H9 (cell line): ENCODE measurements around the gene PLCB1. TPM values are rescaled to one million over a fixed set of nuclear protein-coding genes. Genes with fewer than 3 reads are reported as not detected.

Experiments
- DNase-seq: peaks from one replicate; pipeline ENCODE4 v3.0.0-alpha.2; 2017
- H2AFZ ChIP-seq: one replicate; pipeline ENCODE4 v1.6.1; 2013; ENCODE audit warnings: mild to moderate bottlenecking, low read length, control low read depth, moderate library complexity
- H2AK5ac ChIP-seq: 2 replicates; pipeline ENCODE4 v1.6.1; 2013; ENCODE audit warnings: low read length, control low read depth, mixed read lengths; ENCODE audit not compliant: insufficient read length
- H2BK120ac ChIP-seq: one replicate; pipeline ENCODE4 v1.6.1; 2013; ENCODE audit warnings: low read depth, mild to moderate bottlenecking, low read length, control low read depth, inconsistent platforms; ENCODE audit not compliant: poor library complexity, severe bottlenecking
- H2BK12ac ChIP-seq: 2 replicates; pipeline ENCODE4 v1.6.1; 2013; ENCODE audit warnings: low read length, control low read depth, mixed read lengths, low read depth; ENCODE audit not compliant: insufficient read length
- H2BK15ac ChIP-seq: 2 replicates; pipeline ENCODE4 v1.6.1; 2013; ENCODE audit warnings: low read depth, low read length, control low read depth
- H2BK20ac ChIP-seq: one replicate; pipeline ENCODE4 v1.6.1; 2013; ENCODE audit warnings: low read depth, mild to moderate bottlenecking, low read length, control low read depth, inconsistent platforms; ENCODE audit not compliant: poor library complexity, severe bottlenecking
- H2BK5ac ChIP-seq: 2 replicates; pipeline ENCODE4 v1.6.1; 2013; ENCODE audit warnings: low read length, control low read depth, mixed read lengths; ENCODE audit not compliant: insufficient read length
- H3K14ac ChIP-seq: 2 replicates; pipeline ENCODE4 v1.6.1; 2013; ENCODE audit warnings: low read length, control low read depth; ENCODE audit not compliant: insufficient read depth
- H3K18ac ChIP-seq: 2 replicates; pipeline ENCODE4 v1.6.1; 2013; ENCODE audit warnings: low read depth, mild to moderate bottlenecking, mixed read lengths, low read length, control low read depth; ENCODE audit not compliant: insufficient read length
- H3K23ac ChIP-seq: 2 replicates; pipeline ENCODE4 v1.6.1; 2013; ENCODE audit warnings: low read length, control low read depth, mixed read lengths, low read depth; ENCODE audit not compliant: insufficient read length
- H3K23me2 ChIP-seq: 2 replicates; pipeline ENCODE4 v1.6.1; 2013; ENCODE audit warnings: low read depth, mild to moderate bottlenecking, mixed read lengths, low read length, control low read depth; ENCODE audit not compliant: insufficient read length, poor library complexity, severe bottlenecking
- H3K27ac ChIP-seq: 2 replicates; pipeline ENCODE4 v1.5.1; 2013; ENCODE audit warnings: low read length, control low read depth, mixed read lengths, low read depth; ENCODE audit not compliant: insufficient read length
- H3K27me3 ChIP-seq: 2 replicates; pipeline ENCODE4 v1.6.1; 2013; ENCODE audit warnings: low read length, control low read depth, inconsistent platforms; ENCODE audit not compliant: insufficient read depth
- H3K4ac ChIP-seq: 2 replicates; pipeline ENCODE4 v1.6.1; 2013; ENCODE audit warnings: low read depth, mild to moderate bottlenecking, control low read depth, inconsistent platforms, low read length, moderate library complexity
- H3K4me1 ChIP-seq: 2 replicates; pipeline ENCODE4 v1.6.1; 2013; ENCODE audit warnings: low read length, control low read depth, inconsistent platforms; ENCODE audit not compliant: insufficient read depth
- H3K4me2 ChIP-seq: 2 replicates; pipeline ENCODE4 v1.6.1; 2013; ENCODE audit warnings: low read length, control low read depth, mixed read lengths; ENCODE audit not compliant: insufficient read length, insufficient read depth
- H3K56ac ChIP-seq: 2 replicates; pipeline ENCODE4 v1.6.1; 2013; ENCODE audit warnings: low read depth, mild to moderate bottlenecking, mixed read lengths, low read length, control low read depth; ENCODE audit not compliant: insufficient read length
- H3K79me1 ChIP-seq: 2 replicates; pipeline ENCODE4 v1.6.1; 2013; ENCODE audit warnings: low read depth, mild to moderate bottlenecking, moderate library complexity, low read length, control low read depth, inconsistent platforms; ENCODE audit not compliant: insufficient read depth, poor library complexity, severe bottlenecking
- H3K79me2 ChIP-seq: 2 replicates; pipeline ENCODE4 v1.6.1; 2013; ENCODE audit warnings: low read length, control low read depth, inconsistent platforms; ENCODE audit not compliant: insufficient read depth
- H3K9ac ChIP-seq: 2 replicates; pipeline ENCODE4 v1.6.1; 2013; ENCODE audit warnings: low read length, control low read depth, mixed read lengths; ENCODE audit not compliant: insufficient read length; ENCODE audit errors: extremely low read depth
- H3K9me3 ChIP-seq: one replicate; pipeline ENCODE4 v1.6.1; 2013; ENCODE audit warnings: low read depth, low read length, inconsistent platforms; ENCODE audit not compliant: control insufficient read depth
- H3T11ph ChIP-seq: one replicate; pipeline ENCODE4 v1.6.1; 2013; ENCODE audit warnings: mild to moderate bottlenecking, low read length, control low read depth, inconsistent platforms
- H4K20me1 ChIP-seq: one replicate; pipeline ENCODE4 v1.6.1; 2013; ENCODE audit not compliant: control insufficient read depth, insufficient read length, insufficient read depth
- H4K5ac ChIP-seq: 2 replicates; pipeline ENCODE4 v1.6.1; 2013; ENCODE audit warnings: low read depth, mild to moderate bottlenecking, mixed read lengths, low read length, control low read depth; ENCODE audit not compliant: insufficient read length
- H4K8ac ChIP-seq: replicated peaks from 2 replicates; pipeline ENCODE4 v1.6.1; 2013; ENCODE audit warnings: low read length, control low read depth, mixed read lengths, low read depth; ENCODE audit not compliant: insufficient read length
- H4K91ac ChIP-seq: 2 replicates; pipeline ENCODE4 v1.6.1; 2013; ENCODE audit warnings: low read depth, mild to moderate bottlenecking, moderate library complexity, mixed read lengths, low read length, control low read depth; ENCODE audit not compliant: insufficient read length
- H3K27ac Mint-ChIP-seq, 3 experiments: 2 replicates in 2 of 3; 3 replicates in 1 of 3; pipeline ENCODE4 v1.8.0; 2020 to 2021; ENCODE audit warnings: mixed read lengths in 3 of 3, mild to moderate bottlenecking in 1 of 3, moderate library complexity in 1 of 3
- H3K27me3 Mint-ChIP-seq: 2 replicates; pipeline ENCODE4 v1.8.0; 2021; ENCODE audit warnings: low read depth, mild to moderate bottlenecking, moderate library complexity, mixed read lengths
- H3K36me3 Mint-ChIP-seq, 3 experiments: 2 replicates in 2 of 3; 3 replicates in 1 of 3; pipeline ENCODE4 v1.8.0; 2020 to 2021; ENCODE audit warnings: low read depth in 3 of 3, mixed read lengths in 3 of 3; ENCODE audit not compliant: insufficient read depth in 1 of 3
- H3K4me1 Mint-ChIP-seq, 2 experiments: 2 replicates each; pipeline ENCODE4 v1.8.0; 2020; ENCODE audit warnings: mixed read lengths in 2 of 2
- H3K4me3 Mint-ChIP-seq, 2 experiments: 2 replicates in 1 of 2; 3 replicates in 1 of 2; pipeline ENCODE4 v1.8.0; 2020 to 2021; ENCODE audit warnings: mild to moderate bottlenecking in 2 of 2, mixed read lengths in 2 of 2, moderate library complexity in 1 of 2
- H3K9me3 Mint-ChIP-seq, 2 experiments: 2 replicates in 1 of 2; 3 replicates in 1 of 2; pipeline ENCODE4 v1.8.0; 2020; ENCODE audit warnings: mild to moderate bottlenecking in 2 of 2, mixed read lengths in 2 of 2, moderate library complexity in 1 of 2
- WGBS: extraction: QIAGEN DNeasy Blood & Tissue Kit; methylation state at CpG from one replicate; pipeline ENCODE4 v1.1.7; 2013; ENCODE audit warnings: missing lambda C conversion rate, low lambda C conversion rate, mixed read lengths; ENCODE audit not compliant: insufficient read length; ENCODE audit errors: extremely low coverage; 5-methylcytosine and 5-hydroxymethylcytosine counted together
- total RNA-seq: library from RNA; stranded (reverse); gene quantifications from 2 replicates; pipeline ENCODE4 v1.2.1, GENCODE V29; 2021
- TF ChIP-seq, protein P1 (sequence below): fragments of 200-600 bp; sonication (generic); conservative IDR thresholded peaks from 3 replicates; pipeline ENCODE4 v1.8.0; 2021; ENCODE audit warnings: antibody characterized with exemption, mild to moderate bottlenecking

The PLCB1 gene
- total RNA-seq, 1 experiment from 2014 or later = 11.5 TPM

DNA sequence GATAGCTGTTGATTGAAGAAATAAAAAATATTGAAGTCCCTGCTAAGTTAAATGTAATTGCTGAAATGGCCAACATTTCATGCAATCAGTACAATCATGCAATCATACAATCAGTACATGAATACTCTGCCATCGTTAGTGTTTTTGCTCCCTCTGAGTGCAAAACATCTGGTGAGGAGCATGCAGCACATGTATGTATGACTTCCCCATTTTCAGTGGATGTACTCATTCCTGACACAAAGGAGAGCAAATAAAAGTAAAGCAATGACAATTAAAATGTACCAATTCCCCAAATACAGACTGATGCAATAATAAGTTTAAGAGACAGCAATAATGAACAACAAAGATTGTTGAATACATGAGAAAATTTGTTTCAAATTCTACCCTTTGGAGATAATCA lies 140.7 kb downstream of the PLCB1 start:
- no peak overlapping the region for H4K91ac ChIP-seq
- H3K27me3 ChIP-seq = no peaks in the 10 kb centered on the region
- no peaks in the 10 kb centered on the region for H3K79me2 ChIP-seq
- no peaks in the 10 kb centered on the region for H3K23me2 ChIP-seq
- H3K27ac ChIP-seq = no peak overlapping the region
- no peak overlapping the region for H3K18ac ChIP-seq
- WGBS = no CpG with 5 or more reads among the region's 1 CpG
- H2BK12ac ChIP-seq = no peak overlapping the region
- H2AFZ ChIP-seq = no peak overlapping the region
- Mint-ChIP-seq H3K36me3 (no peaks in the 10 kb centered on the region), H3K4me3 (no peak overlapping the region), H3K27me3 (no peaks in the 10 kb centered on the region), H3K9me3 (peaks cover 0 to 2% of the 10 kb centered on the region in 2 experiments; a peak in 1 of 5 replicates), H3K27ac (no peak overlapping the region), H3K4me1 (no peaks in the 10 kb centered on the region)
- H4K20me1 ChIP-seq = no peaks in the 10 kb centered on the region
- H3K4ac ChIP-seq = no peak overlapping the region
- no peak for DNase-seq
- H2BK20ac ChIP-seq = no peak overlapping the region
- no peak overlapping the region for H2BK120ac ChIP-seq
- no peak overlapping the region for H3K56ac ChIP-seq
- H3K14ac ChIP-seq = no peak overlapping the region
- H2BK5ac ChIP-seq = no peak overlapping the region
- no peak overlapping the region for H3K4me2 ChIP-seq
- H2BK15ac ChIP-seq = no peak overlapping the region
- H3K9me3 ChIP-seq = no peaks in the 10 kb centered on the region
- H3T11ph ChIP-seq = no peak overlapping the region
- H3K79me1 ChIP-seq = no peaks in the 10 kb centered on the region
- H4K8ac ChIP-seq = no peak overlapping the region
- no peak overlapping the region for H3K9ac ChIP-seq
- H4K5ac ChIP-seq = no peak overlapping the region
- H3K4me1 ChIP-seq = no peaks in the 10 kb centered on the region
- TF ChIP-seq, protein P1, sequence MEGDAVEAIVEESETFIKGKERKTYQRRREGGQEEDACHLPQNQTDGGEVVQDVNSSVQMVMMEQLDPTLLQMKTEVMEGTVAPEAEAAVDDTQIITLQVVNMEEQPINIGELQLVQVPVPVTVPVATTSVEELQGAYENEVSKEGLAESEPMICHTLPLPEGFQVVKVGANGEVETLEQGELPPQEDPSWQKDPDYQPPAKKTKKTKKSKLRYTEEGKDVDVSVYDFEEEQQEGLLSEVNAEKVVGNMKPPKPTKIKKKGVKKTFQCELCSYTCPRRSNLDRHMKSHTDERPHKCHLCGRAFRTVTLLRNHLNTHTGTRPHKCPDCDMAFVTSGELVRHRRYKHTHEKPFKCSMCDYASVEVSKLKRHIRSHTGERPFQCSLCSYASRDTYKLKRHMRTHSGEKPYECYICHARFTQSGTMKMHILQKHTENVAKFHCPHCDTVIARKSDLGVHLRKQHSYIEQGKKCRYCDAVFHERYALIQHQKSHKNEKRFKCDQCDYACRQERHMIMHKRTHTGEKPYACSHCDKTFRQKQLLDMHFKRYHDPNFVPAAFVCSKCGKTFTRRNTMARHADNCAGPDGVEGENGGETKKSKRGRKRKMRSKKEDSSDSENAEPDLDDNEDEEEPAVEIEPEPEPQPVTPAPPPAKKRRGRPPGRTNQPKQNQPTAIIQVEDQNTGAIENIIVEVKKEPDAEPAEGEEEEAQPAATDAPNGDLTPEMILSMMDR = no peak
- H2AK5ac ChIP-seq = no peak overlapping the region
- H3K23ac ChIP-seq = no peak overlapping the region
